Vagina (tissue), 2 donors: ENCODE results near the gene INSYN2A. TPM values are rescaled to one million over a fixed set of nuclear protein-coding genes. Genes with fewer than 3 reads are reported as not detected.

Experiments used
- DNase-seq, 2 donors: peaks; one replicate each; pipeline ENCODE4 v3.0.0-alpha.2; 2017; ENCODE audit errors: extremely low spot score in 2 of 2
- H3K27ac ChIP-seq: fragments of 200-600 bp; sonication (generic); one replicate; pipeline ENCODE4 v1.5.1; 2019
- H3K27me3 ChIP-seq: fragments of 200-600 bp; sonication (generic); one replicate; pipeline ENCODE4 v1.5.1; 2019
- H3K36me3 ChIP-seq, 2 donors: fragments of 200-600 bp; sonication (generic); one replicate each; pipeline ENCODE4 v1.5.1; 2017 to 2019
- H3K4me1 ChIP-seq: fragments of 200-600 bp; sonication (generic); one replicate; pipeline ENCODE4 v1.5.1; 2019
- H3K4me3 ChIP-seq, 2 donors: fragments of 200-600 bp; sonication (generic); 1 replicate in 1 of 2; 2 replicates in 1 of 2; pipeline ENCODE4 v1.5.1; 2016 to 2019
- H3K9me3 ChIP-seq: fragments of 200-600 bp; sonication (generic); one replicate; pipeline ENCODE4 v1.5.1; 2019
- POLR2A ChIP-seq, 2 donors: fragments of 450-650 bp; IDR thresholded peaks; one replicate each; pipeline ENCODE4 v1.6.1; 2017; ENCODE audit warnings: antibody characterized with exemption in 2 of 2, mild to moderate bottlenecking in 2 of 2, moderate library complexity in 2 of 2
- POLR2AphosphoS5 ChIP-seq, 2 donors: sonication (generic); formaldehyde crosslinking; IDR thresholded peaks; one replicate each; pipeline ENCODE4 v1.9.0; 2017; ENCODE audit warnings: antibody characterized with exemption in 2 of 2, mild to moderate bottlenecking in 2 of 2, low read depth in 1 of 2; ENCODE audit not compliant: insufficient read depth in 1 of 2
- intact Hi-C: fragments of 100-400 bp; cut with DNase I; formaldehyde crosslinking; loops from one replicate; pipeline ENCODE4 v1.15.1; 2023
- total RNA-seq: library from RNA; depleted of rRNA; stranded (reverse); fragments of >200 nt; gene quantifications from one replicate; pipeline ENCODE4 v1.2.3, GENCODE V29; 2016
- TF ChIP-seq, protein P1 (sequence below), 3 experiments: fragments of 450-650 bp in 2 of 3; fragments of 200-600 bp in 1 of 3; sonication (generic) in 1 of 3; IDR thresholded peaks; one replicate each; pipeline ENCODE4 v1.5.1; 2017 to 2019; ENCODE audit warnings: antibody characterized with exemption in 3 of 3, mild to moderate bottlenecking in 2 of 3, moderate library complexity in 2 of 3

INSYN2A gene
- total RNA-seq, 1 donor from 2014 or later, result 0.25 TPM

DNA sequence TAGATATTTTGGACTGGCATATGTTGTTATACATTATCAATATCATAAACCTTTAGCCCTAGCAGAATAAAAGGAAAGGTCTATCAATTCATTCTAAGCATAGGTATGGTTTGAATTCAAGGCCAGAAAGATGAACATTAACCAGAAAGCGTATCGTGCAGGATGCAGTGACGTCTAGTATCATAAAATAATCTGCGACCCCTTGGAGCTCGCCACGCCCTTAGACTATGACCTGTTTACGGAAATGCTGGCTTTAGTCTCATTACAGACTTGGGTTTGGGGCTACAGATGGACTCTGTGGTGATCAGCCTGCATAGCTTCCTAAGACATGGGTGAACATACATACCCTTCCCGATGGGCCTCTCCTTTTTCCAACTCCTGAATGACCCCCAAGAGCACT is 21.5 kb downstream of the INSYN2A start:
- no peak for DNase-seq
- Histone ChIP-seq H3K36me3 (no peaks in the 10 kb centered on the region), H3K4me3 (no peak overlapping the region), H3K4me1 (no peaks in the 10 kb centered on the region), H3K27ac (no peak overlapping the region), H3K9me3 (no peaks in the 10 kb centered on the region), H3K27me3 (no peaks in the 10 kb centered on the region)
- TF ChIP-seq, protein P1, sequence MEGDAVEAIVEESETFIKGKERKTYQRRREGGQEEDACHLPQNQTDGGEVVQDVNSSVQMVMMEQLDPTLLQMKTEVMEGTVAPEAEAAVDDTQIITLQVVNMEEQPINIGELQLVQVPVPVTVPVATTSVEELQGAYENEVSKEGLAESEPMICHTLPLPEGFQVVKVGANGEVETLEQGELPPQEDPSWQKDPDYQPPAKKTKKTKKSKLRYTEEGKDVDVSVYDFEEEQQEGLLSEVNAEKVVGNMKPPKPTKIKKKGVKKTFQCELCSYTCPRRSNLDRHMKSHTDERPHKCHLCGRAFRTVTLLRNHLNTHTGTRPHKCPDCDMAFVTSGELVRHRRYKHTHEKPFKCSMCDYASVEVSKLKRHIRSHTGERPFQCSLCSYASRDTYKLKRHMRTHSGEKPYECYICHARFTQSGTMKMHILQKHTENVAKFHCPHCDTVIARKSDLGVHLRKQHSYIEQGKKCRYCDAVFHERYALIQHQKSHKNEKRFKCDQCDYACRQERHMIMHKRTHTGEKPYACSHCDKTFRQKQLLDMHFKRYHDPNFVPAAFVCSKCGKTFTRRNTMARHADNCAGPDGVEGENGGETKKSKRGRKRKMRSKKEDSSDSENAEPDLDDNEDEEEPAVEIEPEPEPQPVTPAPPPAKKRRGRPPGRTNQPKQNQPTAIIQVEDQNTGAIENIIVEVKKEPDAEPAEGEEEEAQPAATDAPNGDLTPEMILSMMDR (IDR thresholded peaks at IDR 0.05), result no peak
- no peak for TF ChIP-seq POLR2A (IDR thresholded peaks at IDR 0.05)
- intact Hi-C loops, result no loop called here

- TF ChIP-seq POLR2A (IDR thresholded peaks at IDR 0.05) (no peak), POLR2AphosphoS5 (IDR thresholded peaks at IDR 0.05; ENCODE audit: insufficient read depth in 1 of 2, low read depth in 1 of 2) (no peak)
- TF ChIP-seq, protein P1 (IDR thresholded peaks at IDR 0.05), result no peak
- Histone ChIP-seq H3K4me3 (no peak overlapping the region), H3K36me3 (no peaks in the 10 kb centered on the region), H3K9me3 (no peaks in the 10 kb centered on the region), H3K27me3 (no peaks in the 10 kb centered on the region), H3K27ac (no peak overlapping the region), H3K4me1 (no peaks in the 10 kb centered on the region)
- no peak for DNase-seq
- intact Hi-C loops, result no loop called here
Observed at GRCh38 chr10:127168261-127168660, 28.1 kb downstream of the INSYN2A start.

GRCh38 chr10:127162841-127163240 is 33.5 kb downstream of the INSYN2A start:
- no peak for TF ChIP-seq POLR2AphosphoS5 (IDR thresholded peaks at IDR 0.05; ENCODE audit: insufficient read depth in 1 of 2, low read depth in 1 of 2)
- TF ChIP-seq POLR2A (IDR thresholded peaks at IDR 0.05), result no peak
- TF ChIP-seq, protein P1 (IDR thresholded peaks at IDR 0.05), result no peak
- peaks cover 4% of the 10 kb centered on the region for H3K4me1 ChIP-seq
- H3K27ac ChIP-seq, result no peak overlapping the region
- H3K4me3 ChIP-seq, result no peak overlapping the region
- H3K9me3 ChIP-seq, result no peaks in the 10 kb centered on the region
- DNase-seq, result no peak
- H3K27me3 ChIP-seq, result no peaks in the 10 kb centered on the region
- intact Hi-C loops, result no loop called here
- H3K36me3 ChIP-seq, result no peaks in the 10 kb centered on the region

- no peak overlapping the region for H3K27ac ChIP-seq
- H3K27me3 ChIP-seq, result no peaks in the 10 kb centered on the region
- DNase-seq, result no peak
- no peak overlapping the region for H3K4me3 ChIP-seq
- TF ChIP-seq, protein P1 (IDR thresholded peaks at IDR 0.05), result no peak
- TF ChIP-seq POLR2A (IDR thresholded peaks at IDR 0.05), result no peak
- no peak for TF ChIP-seq POLR2AphosphoS5 (IDR thresholded peaks at IDR 0.05; ENCODE audit: insufficient read depth in 1 of 2, low read depth in 1 of 2)
- intact Hi-C loops, result no loop called here
- H3K9me3 ChIP-seq, result no peaks in the 10 kb centered on the region
- no peaks in the 10 kb centered on the region for H3K36me3 ChIP-seq
- H3K4me1 ChIP-seq, result peaks cover 17% of the 10 kb centered on the region
Observed at GRCh38 chr10:127161482-127161881, 34.9 kb downstream of the INSYN2A start.

DNA sequence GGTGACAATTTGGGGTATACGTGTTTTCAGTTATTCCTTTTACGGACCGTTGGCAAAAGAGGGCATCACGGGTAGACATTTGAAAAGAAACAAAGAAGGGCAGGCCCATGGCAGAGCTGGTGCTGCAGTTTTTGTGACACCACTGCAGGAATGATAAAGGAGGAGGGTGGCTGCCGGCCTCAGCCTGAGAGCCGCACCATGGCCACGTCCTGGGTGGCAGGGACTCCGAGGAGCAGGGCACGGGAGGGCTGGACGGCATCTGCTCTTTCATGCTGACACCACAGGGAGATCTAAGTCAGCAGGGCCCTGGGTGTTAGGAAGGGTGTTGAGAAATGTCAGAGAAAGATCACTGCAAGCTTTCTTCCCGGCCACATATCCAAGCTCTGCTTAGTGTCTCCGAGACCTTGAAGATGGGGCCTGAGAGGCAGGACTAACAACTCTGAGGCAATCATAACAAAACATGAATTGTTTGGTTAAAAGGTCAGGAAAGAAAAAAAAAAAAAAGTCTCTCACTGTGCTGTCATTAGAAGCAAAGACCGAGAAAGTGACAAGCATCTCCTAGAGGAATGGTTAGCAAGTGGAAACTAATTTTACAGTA is 36.6 kb downstream of the INSYN2A start:
- Histone ChIP-seq H3K9me3 (no peaks in the 10 kb centered on the region), H3K36me3 (no peaks in the 10 kb centered on the region), H3K4me1 (peaks cover 17% of the 10 kb centered on the region), H3K4me3 (no peak overlapping the region), H3K27me3 (no peaks in the 10 kb centered on the region), H3K27ac (no peak overlapping the region)
- intact Hi-C loops, result no loop called here
- DNase-seq, result no peak
- no peak for TF ChIP-seq POLR2AphosphoS5 (IDR thresholded peaks at IDR 0.05; ENCODE audit: insufficient read depth in 1 of 2, low read depth in 1 of 2)
- no peak for TF ChIP-seq POLR2A (IDR thresholded peaks at IDR 0.05)
- TF ChIP-seq, protein P1 (IDR thresholded peaks at IDR 0.05), result no peak
